ENCODE results near the gene ARFGEF3.

GRCh38 chr6:138263963-138264362 is 102.2 kb downstream of the ARFGEF3 start:
- no peak for TF ChIP-seq POLR2AphosphoS5 (IDR thresholded peaks at IDR 0.05; ENCODE audit: low read depth, low read length)
- no peak for TF ChIP-seq TAF1 (IDR thresholded peaks at IDR 0.05; ENCODE audit: borderline replicate concordance, insufficient read depth, low read length)
- TF ChIP-seq SIN3A (IDR thresholded peaks at IDR 0.05; ENCODE audit: borderline replicate concordance, insufficient read depth, low read length), result no peak
- TF ChIP-seq FOXP2 (optimal IDR thresholded peaks at IDR 0.05; ENCODE audit: borderline replicate concordance, extremely low read depth, extremely low read length, insufficient read depth), result no peak
- TF ChIP-seq REST (IDR thresholded peaks at IDR 0.05; ENCODE audit: insufficient read depth in 1 of 2, low read depth in 2 of 2, low read length in 2 of 2), result no peak
